Measurements from ENCODE around the gene L2HGDH. TPM values are rescaled to one million over a fixed set of nuclear protein-coding genes. Genes with fewer than 3 reads are reported as not detected.

The L2HGDH gene
- total and polyA plus RNA-seq, 8 donors: 1.2 to 31.7 (median 3.2) TPM

GRCh38 chr14:50213795-50214194, 98.2 kb downstream of the L2HGDH start:
- no peak for DNase-seq
- Histone ChIP-seq H3K27ac (no peak overlapping the region), H3K27me3 (no peaks in the 10 kb centered on the region), H3K4me3 (no peak overlapping the region), H3K9me3 (no peaks in the 10 kb centered on the region), H3K4me1 (peaks cover 6 to 50% (median 27%) of the 10 kb centered on the region in 4 donors), H3K36me3 (peaks cover 0 to 3% (median 0%) of the 10 kb centered on the region in 4 donors)
- WGBS, 5 donors: 59 to 72% (median 66%) methylated on average over 2 of the region's 2 CpGs
- intact Hi-C loops (cut with DNase I; ENCODE audit: low total_unique reads): no loop called here
- TF ChIP-seq POLR2A (IDR thresholded peaks at IDR 0.05): no peak
- no peak for TF ChIP-seq EP300 (IDR thresholded peaks at IDR 0.05)
- no peak for TF ChIP-seq CTCF (IDR thresholded peaks at IDR 0.05)
- TF ChIP-seq POLR2AphosphoS5 (IDR thresholded peaks at IDR 0.05): no peak

- peaks cover 6 to 44% (median 25%) of the 10 kb centered on the region in 4 donors for H3K4me1 ChIP-seq
- H3K27me3 ChIP-seq: no peaks in the 10 kb centered on the region
- H3K9me3 ChIP-seq: no peaks in the 10 kb centered on the region
- intact Hi-C loops (cut with DNase I; ENCODE audit: low total_unique reads): no loop called here
- H3K27ac ChIP-seq: no peak overlapping the region
- no peak overlapping the region for H3K4me3 ChIP-seq
- no peak for TF ChIP-seq POLR2AphosphoS5 (IDR thresholded peaks at IDR 0.05)
- no peak for TF ChIP-seq CTCF (IDR thresholded peaks at IDR 0.05)
- DNase-seq: no peak
- 31 to 57% (median 44%) methylated on average over 3 of the region's 3 CpGs for WGBS, 5 donors
- peaks cover 0 to 3% (median 0%) of the 10 kb centered on the region in 4 donors for H3K36me3 ChIP-seq
Measured at GRCh38 chr14:50212726-50213125, 99.3 kb downstream of the L2HGDH start.

- DNase-seq: no peak
- H3K4me1 ChIP-seq: peaks cover 0 to 29% (median 17%) of the 10 kb centered on the region in 4 donors
- no peaks in the 10 kb centered on the region for H3K27me3 ChIP-seq
- H3K4me3 ChIP-seq: no peak overlapping the region
- no peaks in the 10 kb centered on the region for H3K9me3 ChIP-seq
- H3K27ac ChIP-seq: no peak overlapping the region
- intact Hi-C loops (cut with DNase I; ENCODE audit: low total_unique reads): no loop called here
- H3K36me3 ChIP-seq: no peaks in the 10 kb centered on the region
- TF ChIP-seq EP300 (IDR thresholded peaks at IDR 0.05): no peak
- no peak for TF ChIP-seq POLR2A (IDR thresholded peaks at IDR 0.05)
- TF ChIP-seq POLR2AphosphoS5 (IDR thresholded peaks at IDR 0.05): no peak
- no peak for TF ChIP-seq CTCF (IDR thresholded peaks at IDR 0.05)
- 84 to 93% (median 85%) methylated on average over 1 of the region's 1 CpG for WGBS, 5 donors
Measured at GRCh38 chr14:50210074-50210473, 102.0 kb downstream of the L2HGDH start.

- Histone ChIP-seq H3K27ac (no peak overlapping the region), H3K9me3 (no peaks in the 10 kb centered on the region), H3K4me1 (no peaks in the 10 kb centered on the region), H3K27me3 (no peaks in the 10 kb centered on the region), H3K4me3 (no peak overlapping the region), H3K36me3 (peaks cover 13 to 80% (median 67%) of the 10 kb centered on the region in 4 donors)
- TF ChIP-seq EP300 (IDR thresholded peaks at IDR 0.05): no peak
- no peak for TF ChIP-seq POLR2AphosphoS5 (IDR thresholded peaks at IDR 0.05)
- no peak for TF ChIP-seq POLR2A (IDR thresholded peaks at IDR 0.05)
- no peak for TF ChIP-seq CTCF (IDR thresholded peaks at IDR 0.05)
- DNase-seq: no peak
- intact Hi-C loops (cut with DNase I; ENCODE audit: low total_unique reads): no loop called here
- WGBS, 5 donors: 82 to 96% (median 93%) methylated on average over 2 of the region's 2 CpGs
Measured at GRCh38 chr14:50198499-50198898, 113.5 kb downstream of the L2HGDH start.

Measured in stomach (tissue), 9 donors.